HG03469 (cell line): Measurements from ENCODE around the gene DCLK2.

Experiments
- ATAC-seq: cut with Tn5 transposase; IDR thresholded peaks from one replicate; pipeline ENCODE4 v1.9.1; 2021; ENCODE audit warnings: mild to moderate bottlenecking, moderate library complexity, moderate number of reproducible peaks; ENCODE audit not compliant: unreplicated experiment

Gene DCLK2

GRCh38 chr4:150068300-150068960 lies 9.8 kb upstream of the DCLK2 start:
- ATAC-seq: no peak

GRCh38 chr4:150069353-150069752 lies 8.9 kb upstream of the DCLK2 start:
- no peak for ATAC-seq

GRCh38 chr4:150070464-150071170 lies 7.6 kb upstream of the DCLK2 start:
- no peak for ATAC-seq

GRCh38 chr4:150072471-150072870 lies 5.8 kb upstream of the DCLK2 start:
- ATAC-seq: no peak

GRCh38 chr4:150072906-150073714 lies 5.1 kb upstream of the DCLK2 start:
- no peak for ATAC-seq

GRCh38 chr4:150074064-150074463 lies 4.2 kb upstream of the DCLK2 start:
- no peak for ATAC-seq

GRCh38 chr4:150078579-150079080 lies 385 bp downstream of the DCLK2 start:
- ATAC-seq: no peak

GRCh38 chr4:150079081-150079581 lies 886 bp downstream of the DCLK2 start:
- no peak for ATAC-seq

GRCh38 chr4:150080337-150080736 lies 2.1 kb downstream of the DCLK2 start:
- ATAC-seq: no peak

GRCh38 chr4:150080875-150081274 lies 2.6 kb downstream of the DCLK2 start:
- no peak for ATAC-seq

GRCh38 chr4:150082241-150082640 lies 4.0 kb downstream of the DCLK2 start:
- ATAC-seq: peak; percentile 89

- no peak for ATAC-seq
Observed at GRCh38 chr4:150087006-150087405, 8.8 kb downstream of the DCLK2 start.

- no peak for ATAC-seq
Observed at GRCh38 chr4:150089732-150090131, 11.5 kb downstream of the DCLK2 start.

- ATAC-seq: no peak
Observed at GRCh38 chr4:150090836-150091235, 12.6 kb downstream of the DCLK2 start.

GRCh38 chr4:150094676-150095075 lies 16.4 kb downstream of the DCLK2 start:
- ATAC-seq: no peak

GRCh38 chr4:150096625-150097024 lies 18.4 kb downstream of the DCLK2 start:
- ATAC-seq: no peak

GRCh38 chr4:150098214-150098613 lies 20.0 kb downstream of the DCLK2 start:
- ATAC-seq: no peak

GRCh38 chr4:150104404-150105027 lies 26.3 kb downstream of the DCLK2 start:
- ATAC-seq: no peak

- no peak for ATAC-seq
Observed at GRCh38 chr4:150106886-150107285, 28.6 kb downstream of the DCLK2 start.

GRCh38 chr4:150108691-150109090 lies 30.4 kb downstream of the DCLK2 start:
- no peak for ATAC-seq

- no peak for ATAC-seq
Observed at GRCh38 chr4:150114641-150115040, 36.4 kb downstream of the DCLK2 start.
